KMS-11 (cell line): ENCODE measurements around the gene LTA4H.

ENCODE experiments used
- H2AFZ ChIP-seq: fragments of 200-600 bp; sonication (generic); 2 replicates; pipeline ENCODE4 v1.6.1; 2016; ENCODE audit warnings: antibody characterized with exemption, mixed run types, low read depth
- H3K27ac ChIP-seq: fragments of 200-600 bp; sonication (generic); 2 replicates; pipeline ENCODE4 v1.6.1; 2016; ENCODE audit warnings: mild to moderate bottlenecking, mixed run types
- H3K27me3 ChIP-seq: fragments of 200-600 bp; sonication (generic); 2 replicates; pipeline ENCODE4 v1.6.1; 2017; ENCODE audit warnings: mild to moderate bottlenecking, low read depth, mixed run types, moderate library complexity; ENCODE audit not compliant: insufficient read depth
- H3K36me3 ChIP-seq: fragments of 200-600 bp; sonication (generic); 2 replicates; pipeline ENCODE4 v1.6.1; 2017; ENCODE audit warnings: mild to moderate bottlenecking, mixed run types; ENCODE audit not compliant: insufficient read depth
- H3K4me1 ChIP-seq: fragments of 200-600 bp; sonication (generic); 2 replicates; pipeline ENCODE4 v1.6.1; 2016; ENCODE audit warnings: mild to moderate bottlenecking, low read depth, mixed run types; ENCODE audit not compliant: poor library complexity, severe bottlenecking
- H3K4me2 ChIP-seq: fragments of 200-600 bp; sonication (generic); 2 replicates; pipeline ENCODE4 v1.7.0; 2016; ENCODE audit warnings: mild to moderate bottlenecking, mixed run types
- H3K4me3 ChIP-seq: fragments of 200-600 bp; sonication (generic); IDR thresholded peaks from 2 replicates; pipeline ENCODE4 v1.6.1; 2017; ENCODE audit warnings: low read depth, low read length, mixed read lengths; ENCODE audit not compliant: insufficient read depth
- H3K79me2 ChIP-seq: fragments of 200-600 bp; sonication (generic); 2 replicates; pipeline ENCODE4 v1.6.1; 2016; ENCODE audit warnings: low read depth, mixed run types; ENCODE audit not compliant: insufficient read depth
- H3K9ac ChIP-seq: fragments of 200-600 bp; sonication (generic); 2 replicates; pipeline ENCODE4 v1.6.1; 2016; ENCODE audit warnings: mild to moderate bottlenecking, mixed run types
- H4K20me1 ChIP-seq: fragments of 200-600 bp; sonication (generic); 2 replicates; pipeline ENCODE4 v1.6.1; 2016; ENCODE audit warnings: mild to moderate bottlenecking, mixed run types; ENCODE audit not compliant: insufficient read depth
- TF ChIP-seq, protein P1 (sequence below): fragments of 200-600 bp; sonication (generic); conservative IDR thresholded peaks from 2 replicates; pipeline ENCODE4 v1.6.1; 2017; ENCODE audit warnings: low read depth, mild to moderate bottlenecking, antibody characterized with exemption, low read length, moderate library complexity, mixed read lengths

The LTA4H gene

DNA sequence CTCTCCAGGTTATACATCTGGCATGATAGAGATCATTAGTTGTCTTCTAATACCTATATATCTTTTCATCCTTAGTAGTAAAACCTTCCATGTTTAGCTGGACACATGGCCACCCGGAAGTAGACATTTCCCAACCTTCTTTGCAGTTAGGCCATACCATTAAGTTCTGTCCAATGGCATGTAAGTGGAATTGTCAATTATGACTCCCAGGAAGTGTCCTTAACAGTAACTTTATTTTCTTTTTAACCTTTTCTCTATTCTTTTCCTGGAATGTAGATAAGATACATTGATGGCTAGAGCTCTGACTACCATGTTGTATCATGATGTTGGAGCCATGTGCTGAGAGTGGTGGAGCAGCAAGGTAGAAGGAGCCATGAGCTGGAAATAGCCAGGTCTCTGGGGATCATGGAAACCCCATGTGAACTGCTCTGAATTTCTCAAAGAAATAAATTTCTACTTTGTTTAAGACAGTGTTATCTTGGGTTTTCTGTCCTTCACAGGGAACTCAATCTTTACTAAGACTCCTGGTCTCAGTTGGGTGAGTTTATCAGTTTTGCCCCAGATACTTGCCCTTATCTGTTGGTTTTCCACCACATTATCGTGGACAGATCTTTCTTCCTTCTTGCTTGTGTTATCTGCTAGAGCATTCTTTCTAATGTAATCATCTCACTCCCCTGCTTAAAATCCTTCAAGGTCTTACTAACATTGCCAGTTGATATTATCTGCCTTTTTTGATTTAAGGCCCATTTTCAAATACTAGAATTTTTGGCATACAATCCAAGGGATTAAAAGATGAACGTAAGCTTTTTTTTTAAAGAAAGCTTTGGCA is 5.1 kb upstream of the LTA4H start:
- TF ChIP-seq, protein P1, sequence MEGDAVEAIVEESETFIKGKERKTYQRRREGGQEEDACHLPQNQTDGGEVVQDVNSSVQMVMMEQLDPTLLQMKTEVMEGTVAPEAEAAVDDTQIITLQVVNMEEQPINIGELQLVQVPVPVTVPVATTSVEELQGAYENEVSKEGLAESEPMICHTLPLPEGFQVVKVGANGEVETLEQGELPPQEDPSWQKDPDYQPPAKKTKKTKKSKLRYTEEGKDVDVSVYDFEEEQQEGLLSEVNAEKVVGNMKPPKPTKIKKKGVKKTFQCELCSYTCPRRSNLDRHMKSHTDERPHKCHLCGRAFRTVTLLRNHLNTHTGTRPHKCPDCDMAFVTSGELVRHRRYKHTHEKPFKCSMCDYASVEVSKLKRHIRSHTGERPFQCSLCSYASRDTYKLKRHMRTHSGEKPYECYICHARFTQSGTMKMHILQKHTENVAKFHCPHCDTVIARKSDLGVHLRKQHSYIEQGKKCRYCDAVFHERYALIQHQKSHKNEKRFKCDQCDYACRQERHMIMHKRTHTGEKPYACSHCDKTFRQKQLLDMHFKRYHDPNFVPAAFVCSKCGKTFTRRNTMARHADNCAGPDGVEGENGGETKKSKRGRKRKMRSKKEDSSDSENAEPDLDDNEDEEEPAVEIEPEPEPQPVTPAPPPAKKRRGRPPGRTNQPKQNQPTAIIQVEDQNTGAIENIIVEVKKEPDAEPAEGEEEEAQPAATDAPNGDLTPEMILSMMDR, result no peak
- H3K4me1 ChIP-seq, result peaks cover 2% of the 10 kb centered on the region

DNA sequence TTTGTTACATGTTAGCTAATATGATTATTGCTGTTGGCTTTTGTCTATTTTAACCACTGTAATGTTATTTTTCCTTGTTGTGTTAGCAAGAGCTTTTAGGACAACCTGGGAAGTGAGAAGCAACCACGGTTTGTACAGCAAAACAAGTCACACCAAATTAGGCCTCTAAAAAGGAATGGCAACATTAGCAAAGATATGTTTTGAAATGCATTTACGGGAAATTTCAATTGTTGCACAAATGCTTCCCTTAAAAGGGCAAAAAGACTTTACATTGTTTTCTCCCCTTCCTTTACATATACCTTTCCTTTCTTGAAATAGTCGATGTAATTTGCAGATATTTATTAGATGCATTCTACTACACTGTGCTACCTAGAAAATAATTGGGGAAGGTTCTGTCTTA is 4.1 kb upstream of the LTA4H start:
- TF ChIP-seq, protein P1, result no peak
- Histone ChIP-seq H3K79me2 (peaks cover under 1% of the 10 kb centered on the region; the same call in 1 of the 2 replicates), H3K4me2 (no peak overlapping the region), H3K27ac (no peak overlapping the region), H4K20me1 (no peaks in the 10 kb centered on the region), H2AFZ (no peak overlapping the region), H3K9ac (no peak overlapping the region), H3K4me1 (no peaks in the 10 kb centered on the region), H3K36me3 (no peaks in the 10 kb centered on the region), H3K27me3 (no peaks in the 10 kb centered on the region), H3K4me3 (no peak overlapping the region)

More for the DNA sequence above, 5.1 kb upstream of the LTA4H start:
- Histone ChIP-seq H3K27me3 (no peaks in the 10 kb centered on the region), H2AFZ (no peak overlapping the region), H3K9ac (no peak overlapping the region), H3K36me3 (no peaks in the 10 kb centered on the region), H3K27ac (no peak overlapping the region), H3K79me2 (no peaks in the 10 kb centered on the region), H3K4me3 (no peak overlapping the region), H3K4me2 (no peak overlapping the region), H4K20me1 (no peaks in the 10 kb centered on the region)

DNA sequence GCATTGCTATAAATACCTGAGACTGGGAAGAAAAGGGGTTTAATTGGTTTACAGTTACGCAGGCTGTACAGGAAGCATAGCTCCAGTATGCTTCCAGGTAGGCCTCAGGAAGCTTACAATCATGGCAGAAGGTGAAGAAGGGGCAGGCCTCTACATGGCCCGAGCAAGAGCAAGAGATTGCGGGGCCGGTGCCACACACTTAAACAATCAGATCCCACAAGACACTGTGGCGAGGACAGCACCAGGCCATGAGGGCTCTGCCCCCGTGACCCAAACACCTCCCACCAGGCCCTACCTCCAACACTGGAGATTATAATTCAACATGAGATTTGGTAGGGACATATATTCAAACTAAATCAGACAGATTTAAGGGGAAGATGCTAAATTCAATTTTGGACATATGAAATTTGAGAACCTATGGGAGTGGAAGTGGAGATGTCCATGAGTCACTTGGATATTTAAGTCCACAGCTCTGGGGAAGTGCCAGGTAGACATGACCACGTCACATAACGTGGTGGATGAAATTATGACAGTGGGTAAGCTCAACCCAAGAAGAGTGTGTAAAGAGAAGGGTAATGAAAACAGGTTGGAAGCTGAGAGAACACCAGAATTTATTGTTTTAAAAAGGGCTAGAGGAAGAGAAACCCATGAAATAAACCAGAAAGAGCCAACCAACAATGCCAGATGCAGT is 1.5 kb upstream of the LTA4H start:
- Histone ChIP-seq H2AFZ (peak overlapping the region; percentile 12; the same call in 1 of the 2 replicates), H3K4me2 (no peak overlapping the region)

DNA sequence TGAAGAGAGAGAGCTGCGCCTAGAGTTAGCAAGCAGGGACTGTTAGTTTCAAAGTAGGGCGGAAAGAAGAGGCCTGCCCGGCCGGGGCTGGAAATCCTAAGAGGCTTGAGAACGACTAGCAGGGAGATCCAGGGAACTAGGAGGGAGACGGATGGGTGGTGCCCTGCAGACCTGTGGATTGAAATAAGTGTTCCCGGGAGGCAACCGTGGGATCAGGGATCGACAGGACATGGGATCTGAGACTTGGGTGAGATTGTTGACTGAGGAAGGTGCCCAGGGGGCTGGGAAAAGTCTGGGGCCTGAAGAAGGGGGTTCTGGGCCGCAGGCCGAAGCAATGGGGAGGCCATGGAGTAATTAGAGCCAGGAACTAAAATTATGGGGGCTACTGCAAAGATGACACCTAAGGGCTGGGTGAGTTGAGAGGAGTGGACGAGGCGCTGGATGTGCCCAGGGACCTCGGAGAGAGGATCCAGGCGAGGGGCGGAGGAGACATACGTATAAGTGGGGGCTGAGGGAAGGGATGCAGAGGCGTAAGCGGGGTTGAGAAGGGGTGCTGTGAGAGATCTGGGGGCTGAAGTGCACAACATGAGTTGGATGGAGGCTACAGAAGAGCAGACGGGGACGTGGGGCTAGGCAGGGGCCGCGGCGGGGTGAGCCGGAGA is 635 bp downstream of the LTA4H start:
- no peak overlapping the region; the same call in 1 of the 2 replicates for H3K27ac ChIP-seq
- no peaks in the 10 kb centered on the region for H3K36me3 ChIP-seq
- H4K20me1 ChIP-seq, result no peaks in the 10 kb centered on the region
- no peaks in the 10 kb centered on the region for H3K27me3 ChIP-seq
- TF ChIP-seq, protein P1, result no peak
- H3K4me3 ChIP-seq, result no peak overlapping the region
- H2AFZ ChIP-seq, result peak overlapping the region; percentile 94
- peak overlapping the region; percentile 42; the same call in 1 of the 2 replicates for H3K9ac ChIP-seq
- peak overlapping the region; percentile 76 for H3K4me2 ChIP-seq
- peaks cover 13% of the 10 kb centered on the region; the same call in 1 of the 2 replicates for H3K79me2 ChIP-seq
- peaks cover 10% of the 10 kb centered on the region for H3K4me1 ChIP-seq

More for the DNA sequence above, 1.5 kb upstream of the LTA4H start:
- no peak overlapping the region for H3K4me3 ChIP-seq
- peaks cover 10% of the 10 kb centered on the region for H3K4me1 ChIP-seq
- no peaks in the 10 kb centered on the region for H3K27me3 ChIP-seq
- H3K27ac ChIP-seq, result no peak overlapping the region
- H4K20me1 ChIP-seq, result no peaks in the 10 kb centered on the region
- peaks cover 13% of the 10 kb centered on the region; the same call in 1 of the 2 replicates for H3K79me2 ChIP-seq
- H3K9ac ChIP-seq, result no peak overlapping the region
- TF ChIP-seq, protein P1, result no peak
- H3K36me3 ChIP-seq, result no peaks in the 10 kb centered on the region
